HUDEP-2 (cell line): ENCODE results near the gene PGAM2.
"Not testable (repeated sequence)": the region's sequence is repeated elsewhere in the genome, so short reads cannot be mapped to it uniquely, and the experiment has no call there.

ENCODE experiments used
- DNase-seq, 76 experiments: peaks; one replicate each; lab custom pipeline; 2025; ENCODE audit not compliant: unreplicated experiment in 76 of 76; lab: John Stamatoyannopoulos, UW

Gene PGAM2

GRCh38 chr7:44033971-44034844 lies 31.2 kb downstream of the PGAM2 start:
- DNase-seq: not testable (repeated sequence)

GRCh38 chr7:44032031-44032430 lies 33.3 kb downstream of the PGAM2 start:
- not testable (repeated sequence) for DNase-seq

- DNase-seq: not testable (repeated sequence)
Observed at GRCh38 chr7:44031319-44031718, 34.0 kb downstream of the PGAM2 start.

DNA sequence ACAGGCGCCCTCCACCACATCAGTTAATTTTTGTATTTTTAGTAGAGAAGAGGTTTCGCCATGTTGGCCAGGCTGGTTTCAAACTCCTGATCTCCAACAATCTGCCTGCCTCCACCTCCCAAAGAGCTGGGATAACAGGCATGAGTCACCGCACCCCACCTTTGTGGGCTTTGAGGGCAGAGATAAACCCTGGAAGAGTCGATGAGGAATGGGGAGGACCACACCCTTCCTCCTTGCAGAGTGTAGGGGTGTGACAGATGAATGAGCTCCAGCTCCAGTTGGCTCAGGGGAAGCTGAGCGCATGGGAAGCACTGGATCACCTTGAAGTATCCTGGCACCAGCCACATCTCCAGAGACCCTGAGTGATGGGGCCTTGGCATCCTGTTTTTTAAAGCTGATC lies 35.3 kb downstream of the PGAM2 start:
- peak in 1 of 76 experiments; percentile 3 for DNase-seq

DNA sequence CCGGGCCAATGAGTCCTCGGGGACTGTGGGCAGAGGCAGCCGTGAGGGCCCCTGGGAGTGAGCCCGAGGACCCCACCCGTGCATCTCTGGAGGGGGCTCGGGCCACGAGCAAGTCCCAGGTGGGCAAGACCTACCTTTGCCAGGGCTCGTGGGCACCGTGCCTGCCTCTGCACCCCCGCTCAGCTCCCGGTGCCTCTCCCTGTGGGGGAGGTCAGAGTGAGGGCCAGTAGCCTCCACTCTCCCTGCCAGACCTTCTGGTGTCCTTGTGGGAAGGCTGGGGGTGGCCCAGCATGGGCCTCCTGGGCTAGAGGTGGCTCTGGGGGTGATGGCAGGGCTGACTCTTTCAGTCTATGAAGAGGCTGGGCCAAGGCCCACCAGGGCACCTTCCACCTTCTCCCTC lies 35.9 kb downstream of the PGAM2 start:
- DNase-seq: not testable (repeated sequence)

DNA sequence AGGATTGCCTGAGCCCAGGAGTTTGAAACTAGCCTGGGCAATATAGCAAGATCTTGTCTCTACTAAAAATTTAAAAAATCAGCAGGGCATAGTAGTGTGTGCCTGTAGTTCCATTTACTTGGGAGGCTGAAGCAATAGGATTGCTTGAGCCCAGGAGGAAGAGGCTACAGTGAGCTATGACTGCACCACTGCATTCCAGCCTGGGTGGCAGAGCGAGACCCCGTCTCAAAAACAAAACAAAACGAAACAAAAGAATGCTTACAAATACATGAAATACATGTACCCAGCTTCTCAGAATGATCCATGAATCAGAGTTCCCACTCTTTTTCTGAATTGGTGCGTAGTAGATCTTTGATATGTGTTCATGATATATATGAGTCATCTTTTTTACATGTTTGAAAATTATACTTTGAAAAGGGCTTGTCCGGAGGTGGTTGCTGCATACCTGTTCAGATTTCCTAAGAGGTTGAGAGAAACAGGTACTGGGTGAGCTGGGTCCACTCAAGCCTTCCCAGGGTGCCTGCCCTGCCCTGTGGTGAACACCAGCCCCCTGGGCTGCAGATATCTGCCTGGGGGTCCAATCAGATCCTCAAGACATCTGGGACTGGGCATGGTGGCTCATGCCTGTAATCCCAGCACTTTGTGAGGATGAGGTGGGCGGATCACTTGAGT lies 42.4 kb downstream of the PGAM2 start:
- DNase-seq: not testable (repeated sequence)

DNA sequence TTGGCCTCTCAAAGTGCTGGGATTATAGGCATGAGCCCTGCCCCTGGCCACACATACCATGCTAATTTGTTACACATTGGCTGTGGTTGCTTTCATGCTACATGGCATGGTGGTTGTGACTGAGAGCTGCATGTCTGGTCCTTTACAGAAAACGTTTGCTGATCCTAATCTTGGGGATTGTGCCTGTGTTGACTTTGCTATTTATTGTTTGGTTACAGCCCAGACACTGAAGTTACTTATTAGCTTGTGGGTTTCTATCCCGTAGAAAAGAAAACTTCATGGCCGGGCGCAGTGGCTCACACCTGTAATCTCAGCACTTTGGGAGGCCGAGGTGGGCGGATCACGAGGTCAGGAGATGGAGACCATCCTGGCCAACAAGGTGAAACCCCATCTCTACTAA lies 43.3 kb downstream of the PGAM2 start:
- not testable (repeated sequence) for DNase-seq

GRCh38 chr7:44019825-44020224 lies 45.5 kb downstream of the PGAM2 start:
- DNase-seq: not testable (repeated sequence)

- DNase-seq: peak in 75 of 76 experiments; percentile 48 to 99 (median 96)
Observed at GRCh38 chr7:44018857-44019807, 46.2 kb downstream of the PGAM2 start.

GRCh38 chr7:44015090-44015489 lies 50.3 kb downstream of the PGAM2 start:
- DNase-seq: not testable (repeated sequence)
